Measurements from ENCODE around the gene OR6C75.
"Not testable (repeated sequence)": the region's sequence is repeated elsewhere in the genome, so short reads cannot be mapped to it uniquely, and the experiment has no call there.

OR6C75 gene

DNA sequence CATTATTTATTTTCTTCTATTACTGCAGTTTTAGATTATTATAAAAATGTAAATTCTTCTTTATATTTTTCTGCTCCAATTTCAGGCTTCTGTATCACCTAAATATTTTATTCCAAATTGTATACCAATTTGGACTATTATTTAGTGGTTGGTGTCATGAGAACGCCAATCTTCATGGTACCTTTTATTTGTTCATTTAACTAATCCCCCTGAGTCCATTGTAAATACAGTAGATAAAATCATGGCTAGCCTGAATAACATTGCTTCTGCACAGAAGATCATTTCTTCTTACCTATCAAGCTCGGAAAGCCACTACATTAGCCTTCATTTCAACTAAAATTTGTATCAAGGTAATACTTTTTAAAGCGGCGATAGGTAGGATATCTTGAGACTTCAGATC is at the start of gene OR6C75:
Gene OR6C75 (plus strand): TSS at position 301 of the 400 bp plus-strand sequence. CDS start 2,136 bp downstream, outside the sequence.
- no peak for DNase-seq

DNA sequence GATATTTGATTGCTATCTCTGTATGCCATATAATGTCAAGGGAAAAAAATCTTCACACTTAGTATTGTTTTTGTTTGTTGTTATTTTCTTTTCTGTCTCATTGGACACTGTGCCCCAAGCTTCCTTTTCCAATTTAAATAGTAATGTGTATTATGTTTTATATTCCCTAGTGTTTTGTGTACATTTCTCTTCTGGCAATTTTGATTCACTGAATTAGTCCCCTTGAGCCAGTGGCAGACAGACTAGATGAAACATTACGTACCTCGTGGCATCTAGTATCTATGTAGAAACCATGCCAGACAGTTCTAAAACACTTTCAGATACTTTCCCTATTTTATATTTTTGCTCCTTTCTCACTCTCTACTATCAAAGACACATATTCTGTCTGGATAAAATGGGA is 48.7 kb upstream of the OR6C75 start, which contains the start of gene OR6C1:
Gene OR6C1 (plus strand): TSS at position 301 of the 400 bp plus-strand sequence. CDS start 6,257 bp downstream, outside the sequence.
- DNase-seq: no peak

DNA sequence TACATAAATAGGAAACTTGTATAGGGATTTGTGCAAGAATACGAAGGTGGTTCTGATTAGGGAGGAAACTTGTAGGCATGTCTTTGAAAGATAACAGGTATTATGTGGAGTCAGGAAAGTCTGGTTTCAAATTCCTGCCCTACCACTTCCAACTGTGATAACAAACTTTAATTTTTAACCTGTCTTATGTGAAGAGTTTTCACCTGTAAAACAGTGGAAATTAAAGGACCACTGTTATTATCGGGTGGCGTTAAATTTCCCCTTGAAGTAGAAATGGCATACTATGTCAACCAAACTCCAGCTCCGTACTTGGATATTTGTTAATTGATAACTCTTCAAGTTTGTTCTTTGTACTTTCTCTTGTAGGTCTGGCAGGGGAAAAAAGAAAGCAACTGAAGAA is 42.6 kb upstream of the OR6C75 start:
- no peak for DNase-seq

DNA sequence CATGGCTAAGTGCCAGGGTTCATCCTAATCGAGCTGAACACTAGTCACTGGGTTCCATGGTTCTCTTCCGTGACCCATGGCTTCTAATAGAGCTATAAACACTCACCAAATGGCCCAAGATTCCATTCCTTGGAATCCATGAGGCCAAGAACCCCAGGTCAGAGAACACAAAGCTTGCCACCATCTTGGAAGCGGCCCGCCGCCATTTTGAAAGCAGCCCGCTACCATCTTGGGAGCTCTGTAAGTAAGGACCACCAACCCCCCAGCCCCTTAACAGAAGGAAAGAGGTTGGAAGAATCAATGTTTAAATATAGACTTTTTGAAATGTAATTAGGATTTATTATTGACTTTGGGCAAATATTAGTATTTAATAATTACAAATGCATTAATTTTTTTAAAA is 37.0 kb upstream of the OR6C75 start:
- not testable (repeated sequence) for DNase-seq

DNA sequence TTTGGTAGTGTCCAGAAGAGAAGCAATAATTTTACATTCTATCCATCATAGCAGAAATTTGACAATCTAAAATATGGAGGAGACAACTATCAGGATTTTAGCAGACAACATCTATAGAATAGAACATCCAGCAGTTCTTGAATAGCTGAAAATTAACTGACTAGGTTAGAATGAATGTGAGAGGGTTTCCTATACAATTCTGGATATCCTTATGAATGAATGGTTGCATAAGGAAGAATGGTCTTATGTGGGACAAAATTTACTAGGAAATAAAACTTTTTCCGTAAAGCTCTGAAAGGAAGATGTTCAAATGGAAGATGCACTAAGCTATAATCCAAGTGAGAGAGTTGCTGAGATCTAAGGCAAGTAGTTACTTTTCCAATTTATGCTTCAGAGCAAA is 32.3 kb upstream of the OR6C75 start, which contains the start of gene OR6C3:
Gene OR6C3 (plus strand): TSS at position 301 of the 400 bp plus-strand sequence. CDS start 955 bp downstream, outside the sequence.
- DNase-seq: no peak

DNA sequence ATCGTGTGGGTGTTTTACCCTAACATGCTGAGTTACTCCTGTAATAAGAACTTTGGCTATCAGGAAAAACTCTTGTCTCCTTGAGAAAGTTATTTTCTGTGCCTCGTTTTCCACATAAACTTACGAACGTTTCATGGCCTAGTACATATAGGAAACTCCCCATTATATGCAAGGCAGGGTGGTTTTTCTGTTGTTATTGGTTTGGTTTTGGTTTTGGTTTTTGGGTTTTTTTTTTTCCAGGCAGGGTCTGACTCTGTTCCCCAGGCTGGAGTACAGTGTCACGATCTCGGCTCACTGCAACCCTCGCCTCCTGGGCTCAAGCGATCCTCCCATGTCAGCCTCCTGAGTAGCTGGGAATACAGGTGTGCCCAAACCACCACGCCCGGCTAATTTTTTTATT is 26.8 kb upstream of the OR6C75 start:
- DNase-seq: no peak

DNA sequence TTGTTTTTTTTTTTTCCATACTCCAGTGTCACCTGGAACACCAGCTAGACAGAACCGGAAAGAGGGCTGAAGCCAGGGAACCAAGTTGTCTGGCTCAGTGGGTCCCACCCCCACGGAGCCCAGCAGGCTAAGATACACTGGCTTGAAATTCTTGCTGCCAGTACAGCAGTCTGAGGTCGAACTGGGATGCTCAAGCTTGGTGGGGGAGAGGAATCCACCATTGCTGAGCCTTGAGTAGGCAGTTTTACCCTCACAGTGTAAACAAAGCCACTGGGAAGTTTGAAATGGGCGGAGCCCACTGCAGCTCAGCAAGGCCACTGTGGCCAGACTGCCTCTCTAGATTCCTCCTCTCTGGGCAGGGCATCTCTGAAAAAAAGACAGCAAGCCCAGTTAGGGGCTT is 7.4 kb upstream of the OR6C75 start:
- DNase-seq: not testable (repeated sequence)

DNA sequence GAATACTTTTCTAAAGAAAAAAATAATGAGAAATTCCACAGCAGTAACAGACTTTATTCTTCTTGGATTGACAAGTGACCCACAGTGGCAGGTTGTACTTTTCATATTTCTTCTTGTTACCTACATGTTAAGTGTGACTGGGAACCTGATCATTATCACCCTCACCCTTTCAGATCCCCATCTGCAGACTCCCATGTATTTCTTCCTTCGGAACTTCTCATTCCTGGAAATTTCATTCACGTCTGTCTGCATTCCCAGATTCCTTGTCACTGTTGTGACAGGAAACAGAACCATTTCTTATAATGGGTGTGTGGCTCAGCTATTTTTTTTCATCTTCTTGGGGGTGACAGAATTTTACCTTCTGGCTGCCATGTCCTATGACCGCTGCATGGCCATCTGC is 2.3 kb downstream of the OR6C75 start:
- no peak for DNase-seq

DNA sequence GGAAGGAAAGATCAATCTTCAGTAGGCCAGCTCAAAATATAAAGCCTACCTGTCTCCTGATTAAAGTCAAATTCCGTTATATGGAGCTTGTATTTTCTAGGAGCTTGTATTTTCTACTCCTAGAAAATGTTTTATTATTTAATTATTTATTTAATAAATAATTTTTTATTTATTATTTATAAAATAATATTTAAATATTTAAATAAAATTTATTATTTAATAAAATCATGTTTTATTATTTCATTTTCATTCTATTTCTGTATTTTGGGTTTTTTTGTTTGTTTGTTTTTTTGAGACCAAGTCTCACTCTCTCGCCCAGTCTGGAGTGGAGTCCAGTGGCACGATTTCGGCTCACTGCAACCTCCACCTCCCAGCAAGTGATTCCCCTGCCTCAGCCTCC is 9.7 kb downstream of the OR6C75 start:
- no peak for DNase-seq

DNA sequence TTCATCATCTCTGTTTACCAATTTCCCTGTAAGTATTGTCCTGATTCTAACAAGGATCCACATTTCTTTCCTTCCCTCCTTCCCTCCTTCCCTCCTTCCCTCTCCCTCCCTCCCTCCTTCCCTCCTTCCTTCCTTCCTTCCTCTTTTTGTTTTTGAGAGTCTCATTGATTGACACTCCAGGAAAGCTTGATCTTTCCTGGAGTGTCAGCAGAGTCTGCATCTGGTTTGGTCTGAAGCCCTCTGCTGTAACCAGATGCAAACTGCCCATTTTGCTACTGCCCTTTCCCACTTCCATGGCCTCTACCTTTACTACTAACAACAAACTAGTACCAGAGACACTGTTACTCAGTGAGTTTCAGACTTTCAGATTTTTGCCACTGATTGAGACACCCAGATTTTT is 23.1 kb downstream of the OR6C75 start:
- no peak for DNase-seq

DNA sequence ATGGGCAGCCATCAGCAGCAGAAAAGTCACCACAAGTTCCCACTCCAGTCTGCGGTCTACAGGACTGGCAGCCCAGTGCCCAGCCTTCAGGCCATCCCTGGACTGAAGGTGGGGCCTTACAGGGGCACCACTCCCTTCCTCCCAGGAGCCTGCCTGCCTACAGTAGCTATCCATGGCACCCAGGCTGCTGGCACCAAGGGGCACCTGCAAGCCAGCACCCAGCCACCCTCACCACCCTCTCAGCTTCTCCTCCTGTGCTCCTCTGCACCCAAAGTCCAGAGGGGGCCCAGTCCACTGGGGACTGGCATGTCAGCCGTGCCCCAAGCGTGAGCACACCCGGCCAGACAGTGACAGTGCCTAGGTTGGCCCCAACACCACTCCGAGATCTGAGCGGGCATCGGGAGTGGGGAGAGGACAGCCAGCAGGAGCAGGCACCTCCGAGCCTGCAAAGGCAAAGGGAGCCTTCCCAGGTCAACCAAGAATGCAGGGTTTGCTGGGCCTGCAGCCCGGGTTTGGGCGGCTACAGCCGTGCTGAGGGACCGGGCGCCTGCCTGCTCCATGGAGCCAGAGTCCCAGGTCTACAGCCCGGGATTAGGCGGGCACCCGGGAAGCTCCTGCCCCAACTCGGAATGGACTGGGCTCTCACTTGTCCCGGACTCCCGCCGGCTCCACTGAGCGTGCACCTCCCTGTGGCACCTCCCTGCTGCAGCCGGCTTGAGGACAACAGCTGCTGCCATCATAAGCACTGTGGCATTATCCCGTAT is 29.4 kb downstream of the OR6C75 start:
- no peak for DNase-seq

DNA sequence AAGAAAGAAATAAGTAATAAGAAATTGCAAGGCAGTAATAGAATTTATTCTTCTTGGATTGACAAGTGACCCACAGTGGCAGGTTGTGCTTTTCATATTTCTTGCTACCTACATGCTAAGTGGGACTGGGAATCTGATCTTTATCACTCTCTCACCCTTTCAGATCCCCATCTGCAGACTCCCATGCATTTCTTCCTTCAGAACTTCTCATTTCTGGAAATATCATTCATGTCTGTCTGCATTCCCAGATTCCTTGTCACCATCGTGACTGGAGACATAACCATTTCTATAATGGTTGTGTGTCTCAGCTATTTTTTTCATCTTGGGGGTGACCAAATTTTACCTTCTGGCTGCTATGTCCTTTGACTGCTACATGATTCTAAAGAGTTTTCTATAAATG is 33.6 kb downstream of the OR6C75 start:
- DNase-seq: no peak

DNA sequence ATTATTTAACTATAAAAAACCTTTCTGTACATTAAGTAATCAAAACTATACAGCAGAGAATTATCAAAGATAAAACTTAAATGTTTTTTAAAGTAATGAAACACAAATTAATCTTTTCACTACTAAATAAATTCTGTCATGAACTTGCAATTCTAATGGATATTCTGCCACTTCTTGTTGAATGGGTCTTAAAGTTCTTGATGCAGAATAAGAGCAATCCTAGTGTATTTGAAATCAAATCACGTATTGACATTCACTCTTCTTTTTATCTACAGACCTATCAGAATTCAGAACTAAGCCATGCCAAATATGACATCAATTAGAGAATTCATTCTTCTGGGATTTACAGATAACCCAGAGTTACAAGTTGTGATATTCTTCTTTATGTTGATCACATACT is 37.5 kb downstream of the OR6C75 start, which contains the start of gene OR6C65:
Gene OR6C65 (plus strand): TSS at position 301 of the 400 bp plus-strand sequence. CDS start 0 bp downstream, at position 301.
- no peak for DNase-seq

DNA sequence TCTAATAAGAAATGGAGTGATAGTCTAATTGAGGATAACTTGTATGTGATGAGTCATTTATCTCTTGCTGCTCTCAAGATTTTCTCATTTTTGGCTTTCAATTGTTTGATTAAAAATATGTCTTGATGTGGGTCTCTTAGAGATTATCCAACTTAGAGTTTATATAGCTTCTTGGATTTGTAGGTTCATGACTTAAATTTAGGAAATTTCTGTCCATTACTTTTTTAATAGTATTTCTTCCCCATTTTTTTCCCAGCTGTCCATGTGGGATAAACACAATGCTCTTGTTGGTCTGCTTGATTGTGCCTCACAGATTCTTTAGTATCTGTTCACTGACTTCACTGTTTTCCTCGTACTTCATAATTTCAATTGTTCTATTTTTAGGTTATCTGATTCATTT is 45.1 kb downstream of the OR6C75 start:
- DNase-seq: no peak

DNA sequence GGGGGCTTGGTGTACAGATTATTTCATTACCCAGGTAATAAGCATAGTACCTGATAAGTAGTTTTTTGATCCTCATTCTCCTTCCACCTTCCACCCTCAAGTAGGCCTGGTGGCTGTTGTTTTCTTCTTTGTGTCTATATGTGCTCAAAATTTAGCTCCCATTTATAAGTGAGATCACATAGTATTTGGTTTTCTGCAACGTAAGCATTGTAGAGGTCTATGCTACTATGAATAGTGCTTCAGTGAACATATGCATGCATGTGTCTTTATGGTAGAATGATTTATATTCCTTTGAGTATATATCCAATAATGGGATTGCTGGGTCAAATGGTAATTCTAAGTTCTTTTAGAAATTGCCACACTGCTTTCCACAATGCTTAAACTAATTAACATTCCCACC is 46.4 kb downstream of the OR6C75 start:
- DNase-seq: not testable (repeated sequence)

DNA sequence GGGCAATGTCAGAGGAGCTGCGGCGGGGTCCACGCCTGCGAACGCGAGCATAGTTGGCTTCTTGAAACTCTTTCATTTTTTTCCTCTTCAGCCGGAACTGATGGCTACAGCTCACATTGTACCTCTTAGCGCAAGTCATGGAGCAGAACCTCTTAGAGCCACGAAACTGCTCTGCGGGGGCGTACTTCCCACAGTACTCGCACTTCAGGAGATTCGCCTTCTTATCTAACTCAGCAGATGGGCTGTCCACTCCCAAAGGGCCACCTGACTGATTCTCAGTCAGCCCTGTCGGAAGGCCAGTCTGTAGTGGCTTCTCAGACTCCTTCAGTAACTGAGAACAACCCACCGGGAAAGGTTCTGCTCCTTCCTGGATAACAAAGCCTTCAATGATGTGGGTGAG is 49.4 kb downstream of the OR6C75 start:
- not testable (repeated sequence) for DNase-seq

DNA sequence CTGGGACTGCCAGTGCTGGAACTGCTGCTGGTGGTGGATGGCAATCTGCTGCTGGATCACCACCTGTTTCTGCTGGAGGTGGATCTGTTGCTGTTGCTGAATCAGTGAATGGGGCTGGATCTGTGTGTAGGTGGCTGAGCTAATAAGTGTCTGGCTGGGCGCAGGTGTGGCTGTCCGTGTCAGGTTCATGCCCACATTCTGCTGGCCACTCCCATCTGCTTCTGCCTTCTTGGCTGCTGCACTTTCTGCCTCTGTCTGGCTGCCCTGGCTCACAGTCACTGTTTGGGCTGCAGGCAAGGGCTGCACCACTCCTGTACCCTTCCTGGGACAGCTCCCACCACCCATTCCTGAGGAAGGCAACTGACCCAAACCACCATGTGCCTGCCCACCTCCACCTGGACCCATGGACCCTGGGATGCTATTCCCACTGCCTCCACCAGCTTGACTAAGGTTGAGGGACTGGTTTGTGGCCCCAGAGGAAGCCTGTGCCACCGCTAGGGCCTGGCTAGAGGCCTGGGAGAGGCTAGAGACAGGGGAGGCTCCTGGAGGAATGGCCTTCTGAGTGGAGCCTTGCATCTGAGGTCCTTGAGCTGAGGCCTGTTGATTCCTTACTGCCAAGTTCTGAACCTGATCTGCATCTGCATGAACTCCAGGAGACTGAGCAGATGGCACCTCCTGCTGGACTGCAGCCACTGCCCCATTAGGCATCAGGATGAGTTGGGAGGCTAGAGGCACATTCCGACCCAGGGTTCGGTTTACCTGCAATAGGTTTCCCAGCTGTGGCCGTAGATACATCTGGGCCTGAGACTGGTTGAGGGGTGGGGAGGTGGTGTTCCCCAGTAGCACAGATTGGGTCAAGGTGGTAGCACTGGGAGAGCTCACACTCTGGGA is 51.0 kb downstream of the OR6C75 start:
- not testable (repeated sequence) for DNase-seq

DNA sequence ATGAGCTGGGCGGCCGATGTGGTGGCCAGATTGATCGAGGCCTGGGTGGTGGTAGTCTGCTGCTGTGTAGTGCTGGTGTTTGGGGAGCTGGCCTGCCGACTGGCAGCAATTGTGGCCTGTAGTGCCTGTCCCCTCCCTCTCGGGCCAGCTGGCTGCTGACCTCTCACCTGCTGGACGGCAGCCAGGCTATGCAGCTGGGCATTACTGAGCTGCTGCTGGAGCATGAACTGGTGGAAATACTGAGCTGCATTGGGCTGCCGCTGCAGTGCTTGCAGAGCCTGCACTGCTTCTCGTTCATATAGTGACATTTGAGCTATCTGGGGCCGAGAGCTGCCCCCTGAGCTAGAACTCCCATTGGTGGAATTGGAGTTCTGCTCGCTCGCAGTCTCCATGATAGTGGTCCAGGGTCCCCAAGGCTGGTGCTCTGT is 51.6 kb downstream of the OR6C75 start:
- DNase-seq: not testable (repeated sequence)

DNA sequence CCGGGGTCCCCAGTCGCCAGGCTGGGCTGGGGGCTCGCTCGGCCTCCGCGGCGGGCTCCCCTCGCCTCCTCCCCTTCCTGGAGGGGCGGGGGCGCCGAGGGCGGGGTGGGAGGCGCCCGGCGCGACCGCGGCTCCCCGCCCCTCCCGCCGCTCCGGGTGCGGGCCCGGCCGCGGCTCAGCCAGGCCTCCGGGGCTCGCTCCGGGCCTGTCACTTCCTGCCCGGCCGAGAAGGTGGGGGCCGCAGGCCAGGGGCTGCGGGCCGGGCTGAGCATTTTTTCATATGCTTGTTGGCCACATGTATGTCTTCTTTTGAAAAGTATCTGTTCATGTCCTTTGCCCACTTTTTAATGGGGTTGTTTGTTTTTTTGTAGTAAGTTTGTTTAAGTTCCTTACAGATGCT is 52.1 kb downstream of the OR6C75 start:
- not testable (repeated sequence) for DNase-seq

DNA sequence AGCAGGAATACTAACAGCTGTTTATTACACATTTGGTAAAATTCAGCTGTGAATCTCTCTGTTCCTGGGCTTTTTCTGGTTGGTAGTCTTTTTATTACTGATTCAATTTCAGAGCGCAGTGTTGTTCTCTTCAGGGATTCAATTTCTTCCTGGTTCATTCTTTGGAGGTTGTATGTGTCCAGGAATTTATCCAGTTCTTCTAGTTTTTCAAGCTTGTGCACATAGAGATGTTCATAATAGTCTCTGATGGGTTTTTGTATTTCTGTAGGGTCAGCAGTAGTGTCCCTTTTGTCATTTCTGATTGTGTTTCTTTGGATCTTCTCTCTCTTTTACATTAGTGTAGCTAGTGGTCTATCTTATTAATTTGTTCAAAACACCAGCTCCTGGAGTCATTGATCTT is 54.2 kb downstream of the OR6C75 start:
- no peak for DNase-seq

Data from stimulated activated CD4-positive, alpha-beta T cell treated with anti-CD3 and anti-CD28 coated beads, Interleukin-12 subunit alpha, Interleukin-12 subunit beta, amount 100 ng/mL, for 4 hours (primary cell).